ENCODE results near the gene MYG1. TPM values are rescaled to one million over a fixed set of nuclear protein-coding genes. Genes with fewer than 3 reads are reported as not detected.

The MYG1 gene
- polyA plus RNA-seq, 2 of the 4 experiments (the other 2 are of a cell fraction) = 55.9 to 75.2 TPM

DNA sequence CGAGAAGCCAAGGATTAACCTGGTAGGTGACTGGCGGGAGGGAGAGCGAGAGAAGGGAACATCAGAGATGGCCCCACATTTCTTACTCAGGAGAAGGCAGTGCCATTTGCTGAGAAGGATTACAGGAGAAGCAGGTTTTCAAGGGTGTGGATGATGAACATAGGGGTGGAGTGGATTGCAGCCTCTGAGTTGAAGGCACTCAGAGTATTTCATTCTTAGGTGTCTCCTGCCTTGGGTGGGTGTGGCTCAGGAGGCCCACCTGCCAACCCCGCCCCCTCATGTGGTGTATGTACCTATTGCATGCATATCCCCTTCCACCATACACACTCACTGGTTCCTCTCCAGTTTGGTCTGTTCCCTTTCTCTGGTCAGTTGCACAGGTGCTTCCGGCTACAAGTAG lies 25.1 kb upstream of the MYG1 start:
- ATAC-seq (no peak), FAIRE-seq (no peak), DNase-seq (ENCODE audit: low read depth in 1 of 2, low spot score in 1 of 2) (no peak)
- Histone ChIP-seq H3K4me1 (peaks cover 5% of the 10 kb centered on the region), H3K4me3 (no peak overlapping the region), H3K4me2 (no peak overlapping the region), H3K9me3 (no peaks in the 10 kb centered on the region), H3K27ac (no peak overlapping the region)
- CTCF ChIA-PET = interaction anchor here (0.5 to 11.8 kb wide), 4 partner anchors 10 to 298 kb away, joined by 3 to 190 read pairs (median 91); no protein-coding TSS in a partner anchor
- POLR2A ChIA-PET = no interaction called here
- TF ChIP-seq, protein P1, sequence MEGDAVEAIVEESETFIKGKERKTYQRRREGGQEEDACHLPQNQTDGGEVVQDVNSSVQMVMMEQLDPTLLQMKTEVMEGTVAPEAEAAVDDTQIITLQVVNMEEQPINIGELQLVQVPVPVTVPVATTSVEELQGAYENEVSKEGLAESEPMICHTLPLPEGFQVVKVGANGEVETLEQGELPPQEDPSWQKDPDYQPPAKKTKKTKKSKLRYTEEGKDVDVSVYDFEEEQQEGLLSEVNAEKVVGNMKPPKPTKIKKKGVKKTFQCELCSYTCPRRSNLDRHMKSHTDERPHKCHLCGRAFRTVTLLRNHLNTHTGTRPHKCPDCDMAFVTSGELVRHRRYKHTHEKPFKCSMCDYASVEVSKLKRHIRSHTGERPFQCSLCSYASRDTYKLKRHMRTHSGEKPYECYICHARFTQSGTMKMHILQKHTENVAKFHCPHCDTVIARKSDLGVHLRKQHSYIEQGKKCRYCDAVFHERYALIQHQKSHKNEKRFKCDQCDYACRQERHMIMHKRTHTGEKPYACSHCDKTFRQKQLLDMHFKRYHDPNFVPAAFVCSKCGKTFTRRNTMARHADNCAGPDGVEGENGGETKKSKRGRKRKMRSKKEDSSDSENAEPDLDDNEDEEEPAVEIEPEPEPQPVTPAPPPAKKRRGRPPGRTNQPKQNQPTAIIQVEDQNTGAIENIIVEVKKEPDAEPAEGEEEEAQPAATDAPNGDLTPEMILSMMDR (IDR thresholded peaks at IDR 0.05) = no peak
- TF ChIP-seq ZFP36 (IDR thresholded peaks at IDR 0.05; ENCODE audit: borderline replicate concordance, partially characterized antibody) (no peak), CHD2 (IDR thresholded peaks at IDR 0.05; ENCODE audit: low read length, partially characterized antibody) (no peak), ZC3H11A (IDR thresholded peaks at IDR 0.05) (no peak), EHF (CRISPR knock-in tag; IDR thresholded peaks at IDR 0.05) (no peak), HEYL (CRISPR knock-in tag; IDR thresholded peaks at IDR 0.05) (no peak), ESRRA (IDR thresholded peaks at IDR 0.05; ENCODE audit: borderline replicate concordance, low read length) (no peak), EP300 (IDR thresholded peaks at IDR 0.05) (no peak), ZNF302 (CRISPR knock-in tag; IDR thresholded peaks at IDR 0.05) (no peak)
- TF ChIP-seq, protein P2, sequence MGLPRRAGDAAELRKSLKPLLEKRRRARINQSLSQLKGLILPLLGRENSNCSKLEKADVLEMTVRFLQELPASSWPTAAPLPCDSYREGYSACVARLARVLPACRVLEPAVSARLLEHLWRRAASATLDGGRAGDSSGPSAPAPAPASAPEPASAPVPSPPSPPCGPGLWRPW (IDR thresholded peaks at IDR 0.05) = no peak
- TF ChIP-seq, protein P3, sequence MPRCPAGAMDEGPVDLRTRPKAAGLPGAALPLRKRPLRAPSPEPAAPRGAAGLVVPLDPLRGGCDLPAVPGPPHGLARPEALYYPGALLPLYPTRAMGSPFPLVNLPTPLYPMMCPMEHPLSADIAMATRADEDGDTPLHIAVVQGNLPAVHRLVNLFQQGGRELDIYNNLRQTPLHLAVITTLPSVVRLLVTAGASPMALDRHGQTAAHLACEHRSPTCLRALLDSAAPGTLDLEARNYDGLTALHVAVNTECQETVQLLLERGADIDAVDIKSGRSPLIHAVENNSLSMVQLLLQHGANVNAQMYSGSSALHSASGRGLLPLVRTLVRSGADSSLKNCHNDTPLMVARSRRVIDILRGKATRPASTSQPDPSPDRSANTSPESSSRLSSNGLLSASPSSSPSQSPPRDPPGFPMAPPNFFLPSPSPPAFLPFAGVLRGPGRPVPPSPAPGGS (IDR thresholded peaks at IDR 0.05) = no peak
- 97% methylated on average over 5 of the region's 5 CpGs for WGBS (ENCODE audit: missing lambda C conversion rate)

DNA sequence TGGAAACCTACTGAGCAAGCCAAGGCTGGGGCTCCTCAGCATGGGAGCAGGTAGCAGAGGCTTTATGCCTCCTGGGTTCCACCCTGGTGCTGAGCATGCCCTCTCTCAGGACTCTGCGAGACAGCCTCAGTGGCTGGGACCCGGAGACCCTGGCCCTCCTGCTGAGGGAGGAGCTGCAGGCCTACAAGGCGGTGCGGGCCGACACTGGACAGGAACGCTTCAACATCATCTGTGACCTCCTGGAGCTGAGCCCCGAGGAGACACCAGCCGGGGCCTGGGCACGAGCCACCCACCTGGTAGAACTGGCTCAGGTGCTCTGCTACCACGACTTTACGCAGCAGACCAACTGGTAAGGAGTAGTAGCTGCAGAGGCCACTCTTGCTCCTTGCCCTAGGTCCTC lies 23.0 kb upstream of the MYG1 start:
- Histone ChIP-seq H3K27ac (no peak overlapping the region), H3K4me2 (no peak overlapping the region), H3K9me3 (no peaks in the 10 kb centered on the region), H3K4me3 (no peak overlapping the region), H3K4me1 (no peaks in the 10 kb centered on the region)
- TF ChIP-seq EP300 (IDR thresholded peaks at IDR 0.05) (no peak), ZC3H11A (IDR thresholded peaks at IDR 0.05) (no peak), FOXS1 (CRISPR knock-in tag; IDR thresholded peaks at IDR 0.05) (no peak), RARB (CRISPR knock-in tag; IDR thresholded peaks at IDR 0.05) (no peak)
- TF ChIP-seq, protein P2 (IDR thresholded peaks at IDR 0.05) = no peak
- TF ChIP-seq, protein P1 (IDR thresholded peaks at IDR 0.05) = no peak
- DNase-seq (ENCODE audit: low read depth in 1 of 2, low spot score in 1 of 2) (no peak), ATAC-seq (no peak; a peak in 1 of 6 replicates), FAIRE-seq (no peak)
- ChIA-PET POLR2A (no interaction called here), CTCF (interaction anchor here (1.5 to 28.2 kb wide), 3 partner anchors 13 to 66 kb away, joined by 4 to 1046 read pairs (median 78); partner anchors contain the start of genes AAAS and ITGB7)
- 98% methylated on average over 7 of the region's 11 CpGs for WGBS (ENCODE audit: missing lambda C conversion rate)

DNA sequence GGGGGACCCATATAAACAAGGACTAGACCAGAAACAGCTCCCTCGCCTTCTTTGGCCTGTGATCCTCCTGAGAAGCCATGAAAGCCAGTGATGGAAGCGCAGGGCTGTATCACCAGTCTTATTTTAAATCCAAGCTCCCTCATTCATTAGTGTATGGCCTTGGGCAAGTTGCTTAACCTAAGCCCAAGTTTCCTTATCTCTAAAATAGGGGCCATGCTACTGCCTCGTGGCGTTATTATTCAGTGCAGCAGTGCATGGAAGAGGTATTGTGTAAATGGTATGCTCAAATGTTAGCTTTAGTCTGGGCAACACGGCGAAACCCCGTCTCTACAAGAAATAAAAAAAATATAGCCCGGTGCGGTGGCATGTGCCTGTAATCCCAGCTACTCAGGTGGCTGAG lies 21.5 kb upstream of the MYG1 start:
- DNase-seq (ENCODE audit: low read depth in 1 of 2, low spot score in 1 of 2) = no peak
- H3K4me1 ChIP-seq = no peaks in the 10 kb centered on the region
- no peaks in the 10 kb centered on the region for H3K9me3 ChIP-seq
- no peak overlapping the region for H3K27ac ChIP-seq
- no peak overlapping the region for H3K4me3 ChIP-seq
- H3K4me2 ChIP-seq = no peak overlapping the region
- ChIA-PET POLR2A (interaction anchor here (0.8 to 1.2 kb wide), 2 partner anchors 10 to 57 kb away, joined by 3 read pairs; no protein-coding TSS in a partner anchor), CTCF (interaction anchor here (0.6 to 28.2 kb wide), 12 partner anchors 8 to 212 kb away, joined by 3 to 1046 read pairs (median 6); partner anchors contain the start of genes AAAS, ESPL1 and ITGB7)
- TF ChIP-seq MYC (IDR thresholded peaks at IDR 0.05; ENCODE audit: borderline replicate concordance, low read length) = no peak
- no peak for TF ChIP-seq NFE2L2 (conservative IDR thresholded peaks at IDR 0.05; ENCODE audit: low read length)
- no peak for TF ChIP-seq KDM5A (IDR thresholded peaks at IDR 0.05)
- TF ChIP-seq KDM1A (IDR thresholded peaks at IDR 0.05; ENCODE audit: low read depth) = no peak
- no peak for TF ChIP-seq MAZ (IDR thresholded peaks at IDR 0.05; ENCODE audit: borderline replicate concordance, low read depth, low read length)
- no peak for TF ChIP-seq CEBPB (IDR thresholded peaks at IDR 0.05)
- ATAC-seq = no peak
- WGBS (ENCODE audit: missing lambda C conversion rate) = 94% methylated on average over 9 of the region's 9 CpGs
- FAIRE-seq = no peak

Data from A549 (cell line).